Esophagus muscularis mucosa (tissue), 4 donors: ENCODE results near the gene MARCO.

Experiments
- EP300 ChIP-seq: sonication (generic); formaldehyde crosslinking; IDR thresholded peaks from one replicate; pipeline ENCODE4 v1.6.1; 2017; ENCODE audit warnings: antibody characterized with exemption
- POLR2A ChIP-seq: fragments of 450-650 bp; IDR thresholded peaks from one replicate; pipeline ENCODE4 v1.6.1; 2017; ENCODE audit warnings: antibody characterized with exemption, moderate library complexity, mild to moderate bottlenecking, low read depth
- POLR2AphosphoS5 ChIP-seq, 2 donors: sonication (generic); formaldehyde crosslinking; IDR thresholded peaks; one replicate each; pipeline ENCODE4 v1.6.1; 2017; ENCODE audit warnings: antibody characterized with exemption in 2 of 2
- TF ChIP-seq, protein P1 (sequence below), 3 experiments: fragments of 200-600 bp in 2 of 3; fragments of 450-650 bp in 1 of 3; sonication (generic) in 2 of 3; IDR thresholded peaks; one replicate each; pipeline ENCODE4 v1.5.1; 2017 to 2019; ENCODE audit warnings: antibody characterized with exemption in 3 of 3, mild to moderate bottlenecking in 2 of 3, moderate library complexity in 1 of 3

DNA sequence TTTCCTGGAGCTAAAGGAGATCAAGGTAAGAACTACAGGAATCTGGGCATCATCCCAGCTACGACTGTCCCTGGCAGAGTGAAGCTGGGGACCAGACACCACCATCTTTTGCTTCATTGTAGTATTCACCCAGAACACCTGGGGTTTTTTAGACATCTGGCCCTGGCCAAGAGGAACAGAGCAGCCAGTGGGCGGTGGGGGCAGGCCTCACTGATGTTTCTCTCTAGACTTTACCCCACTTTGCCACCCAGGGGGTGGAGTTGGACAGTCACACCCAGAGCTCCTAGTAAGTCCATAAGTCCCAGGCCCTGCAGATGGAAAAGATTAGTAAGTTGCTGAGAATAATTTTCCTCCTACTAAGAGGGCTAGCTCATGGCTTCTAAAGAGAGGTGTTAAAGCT is 39.6 kb downstream of the MARCO start:
- TF ChIP-seq, protein P1, sequence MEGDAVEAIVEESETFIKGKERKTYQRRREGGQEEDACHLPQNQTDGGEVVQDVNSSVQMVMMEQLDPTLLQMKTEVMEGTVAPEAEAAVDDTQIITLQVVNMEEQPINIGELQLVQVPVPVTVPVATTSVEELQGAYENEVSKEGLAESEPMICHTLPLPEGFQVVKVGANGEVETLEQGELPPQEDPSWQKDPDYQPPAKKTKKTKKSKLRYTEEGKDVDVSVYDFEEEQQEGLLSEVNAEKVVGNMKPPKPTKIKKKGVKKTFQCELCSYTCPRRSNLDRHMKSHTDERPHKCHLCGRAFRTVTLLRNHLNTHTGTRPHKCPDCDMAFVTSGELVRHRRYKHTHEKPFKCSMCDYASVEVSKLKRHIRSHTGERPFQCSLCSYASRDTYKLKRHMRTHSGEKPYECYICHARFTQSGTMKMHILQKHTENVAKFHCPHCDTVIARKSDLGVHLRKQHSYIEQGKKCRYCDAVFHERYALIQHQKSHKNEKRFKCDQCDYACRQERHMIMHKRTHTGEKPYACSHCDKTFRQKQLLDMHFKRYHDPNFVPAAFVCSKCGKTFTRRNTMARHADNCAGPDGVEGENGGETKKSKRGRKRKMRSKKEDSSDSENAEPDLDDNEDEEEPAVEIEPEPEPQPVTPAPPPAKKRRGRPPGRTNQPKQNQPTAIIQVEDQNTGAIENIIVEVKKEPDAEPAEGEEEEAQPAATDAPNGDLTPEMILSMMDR (IDR thresholded peaks at IDR 0.05), result no peak
- TF ChIP-seq EP300 (no peak), POLR2AphosphoS5 (IDR thresholded peaks at IDR 0.05) (no peak), POLR2A (no peak)
